ENCODE measurements around the gene PTPRZ1.

The PTPRZ1 gene

DNA sequence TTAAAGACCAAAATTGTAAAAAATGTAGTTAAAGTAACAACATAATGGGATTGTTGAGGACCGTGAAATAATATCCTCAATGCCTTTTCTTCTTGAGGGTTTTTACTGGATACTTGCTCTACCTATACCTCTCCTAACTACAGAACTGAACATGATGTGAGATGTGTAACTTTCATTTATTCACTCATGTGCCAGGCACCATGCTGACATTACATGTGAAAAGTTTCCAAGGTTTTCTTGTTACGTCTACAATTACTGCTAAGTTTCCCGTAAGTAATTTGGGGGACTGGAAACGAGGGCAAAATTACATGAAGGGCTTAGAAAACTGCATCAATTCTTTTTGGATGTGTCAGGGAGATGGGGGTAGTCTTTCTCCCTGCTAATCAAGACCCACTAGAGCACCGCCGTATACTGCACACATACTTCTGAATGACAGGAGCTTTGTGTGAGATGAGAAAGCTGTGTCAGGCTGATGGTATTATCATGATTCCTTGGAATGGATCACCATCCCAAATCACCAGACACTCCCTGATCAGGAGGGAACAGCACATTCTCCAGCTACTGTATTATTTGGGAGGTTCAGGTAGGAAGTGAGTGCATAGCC is 41.8 kb downstream of the PTPRZ1 start (continued):
- TF ChIP-seq, protein P1, sequence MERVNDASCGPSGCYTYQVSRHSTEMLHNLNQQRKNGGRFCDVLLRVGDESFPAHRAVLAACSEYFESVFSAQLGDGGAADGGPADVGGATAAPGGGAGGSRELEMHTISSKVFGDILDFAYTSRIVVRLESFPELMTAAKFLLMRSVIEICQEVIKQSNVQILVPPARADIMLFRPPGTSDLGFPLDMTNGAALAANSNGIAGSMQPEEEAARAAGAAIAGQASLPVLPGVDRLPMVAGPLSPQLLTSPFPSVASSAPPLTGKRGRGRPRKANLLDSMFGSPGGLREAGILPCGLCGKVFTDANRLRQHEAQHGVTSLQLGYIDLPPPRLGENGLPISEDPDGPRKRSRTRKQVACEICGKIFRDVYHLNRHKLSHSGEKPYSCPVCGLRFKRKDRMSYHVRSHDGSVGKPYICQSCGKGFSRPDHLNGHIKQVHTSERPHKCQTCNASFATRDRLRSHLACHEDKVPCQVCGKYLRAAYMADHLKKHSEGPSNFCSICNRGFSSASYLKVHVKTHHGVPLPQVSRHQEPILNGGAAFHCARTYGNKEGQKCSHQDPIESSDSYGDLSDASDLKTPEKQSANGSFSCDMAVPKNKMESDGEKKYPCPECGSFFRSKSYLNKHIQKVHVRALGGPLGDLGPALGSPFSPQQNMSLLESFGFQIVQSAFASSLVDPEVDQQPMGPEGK (CRISPR knock-in tag; IDR thresholded peaks at IDR 0.05; ENCODE audit: borderline replicate concordance) = no peak
- TF ChIP-seq ZC3H10 (CRISPR knock-in tag; IDR thresholded peaks at IDR 0.05) = no peak
- TF ChIP-seq ZNF70 (CRISPR knock-in tag; IDR thresholded peaks at IDR 0.05) = no peak

DNA sequence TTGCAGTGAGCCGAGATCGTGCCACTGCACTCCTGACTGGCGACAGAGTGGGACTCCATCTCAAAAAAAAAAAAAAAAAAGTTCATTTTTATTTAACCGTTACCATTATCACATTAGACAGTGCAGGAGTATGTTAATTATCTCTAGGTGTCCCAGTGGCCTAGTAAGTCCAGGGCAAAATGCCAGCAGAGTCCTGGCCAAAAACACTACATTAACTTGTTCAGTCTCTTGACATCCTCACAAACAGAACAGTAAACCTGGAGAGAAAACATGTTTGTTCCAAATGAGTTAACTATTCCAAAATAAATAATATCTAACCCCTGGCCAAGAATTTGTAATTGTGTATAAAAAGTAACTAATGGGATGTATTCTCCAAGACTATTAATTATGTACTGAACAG is 43.2 kb downstream of the PTPRZ1 start:
- TF ChIP-seq BACH2 (CRISPR knock-in tag; IDR thresholded peaks at IDR 0.05; ENCODE audit: borderline replicate concordance) = no peak
- TF ChIP-seq PPARA (CRISPR knock-in tag; IDR thresholded peaks at IDR 0.05; ENCODE audit: borderline replicate concordance) = no peak
- ATAC-seq = no peak

DNA sequence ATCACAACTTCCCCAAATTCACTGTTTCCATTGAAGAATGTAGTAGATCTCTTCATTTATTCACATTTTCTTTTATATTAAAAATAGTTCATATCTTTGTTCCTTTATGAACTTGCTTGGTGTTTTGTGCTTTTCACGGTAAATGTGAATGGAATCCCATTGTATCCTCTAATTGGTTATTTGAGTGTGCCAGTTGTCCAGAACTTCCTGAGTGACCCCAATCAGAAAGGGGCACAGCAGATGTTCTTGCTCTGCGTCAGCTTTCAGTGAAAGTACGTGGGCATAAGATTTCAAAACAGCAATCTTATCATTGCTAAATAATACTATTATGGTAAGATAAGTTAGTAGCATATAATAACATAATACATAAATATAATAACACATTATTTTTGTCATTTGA is 47.0 kb downstream of the PTPRZ1 start:
- no peak for TF ChIP-seq ZNF565 (CRISPR knock-in tag; conservative IDR thresholded peaks at IDR 0.05; ENCODE audit: low read depth)
- TF ChIP-seq ZFP30 (CRISPR knock-in tag; IDR thresholded peaks at IDR 0.05) = no peak
- ATAC-seq = no peak

DNA sequence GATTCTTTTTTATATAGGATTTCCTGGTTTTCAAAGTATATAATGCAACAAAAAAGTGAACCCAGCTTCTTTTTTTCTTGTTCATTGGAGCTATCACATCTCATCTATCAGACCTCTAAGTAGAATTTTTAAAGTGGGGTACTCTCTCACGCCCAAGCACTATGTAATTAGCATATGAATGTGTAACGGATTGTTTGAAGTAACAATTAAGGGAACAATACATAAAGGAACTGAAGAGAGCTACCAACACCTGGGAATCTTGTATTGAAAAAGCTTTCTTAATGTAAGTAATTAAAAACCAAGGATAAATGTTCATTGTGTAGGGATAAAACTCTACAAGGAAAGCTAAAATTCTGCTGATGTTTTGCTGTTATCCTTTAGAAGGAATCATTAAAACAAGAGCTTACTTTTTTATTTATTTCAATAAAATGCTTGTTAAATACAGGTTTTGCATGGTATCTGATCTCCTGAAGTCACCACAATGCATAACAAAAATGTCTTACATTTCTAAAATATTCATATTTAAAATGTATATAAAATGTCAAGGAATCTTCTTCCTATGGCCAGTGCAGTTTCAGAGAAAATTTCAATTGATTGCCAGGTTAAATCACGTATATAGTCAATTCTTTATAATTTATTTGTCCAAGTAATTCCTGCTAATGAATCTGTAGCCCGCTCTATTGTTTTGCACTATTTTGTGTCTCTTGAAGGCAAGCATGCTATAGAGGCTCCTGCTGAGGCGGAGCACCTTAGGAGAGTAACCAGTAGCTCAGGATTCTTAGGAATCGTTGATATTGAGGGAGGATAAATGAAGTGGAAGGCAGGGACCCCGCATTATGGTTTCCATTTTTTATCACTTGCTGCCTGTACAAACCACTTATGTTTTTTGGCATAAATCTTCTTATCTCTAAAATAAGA is 51.6 kb downstream of the PTPRZ1 start:
- no peak for ATAC-seq
- no peak for TF ChIP-seq ZFP3 (CRISPR knock-in tag; IDR thresholded peaks at IDR 0.05)
- TF ChIP-seq TOX (CRISPR knock-in tag; IDR thresholded peaks at IDR 0.05; ENCODE audit: borderline replicate concordance) = no peak
- no peak for TF ChIP-seq ESRRG (CRISPR knock-in tag; IDR thresholded peaks at IDR 0.05)
- no peak for TF ChIP-seq ZC3H10 (CRISPR knock-in tag; IDR thresholded peaks at IDR 0.05)
- TF ChIP-seq ZNF70 (CRISPR knock-in tag; IDR thresholded peaks at IDR 0.05) = no peak

DNA sequence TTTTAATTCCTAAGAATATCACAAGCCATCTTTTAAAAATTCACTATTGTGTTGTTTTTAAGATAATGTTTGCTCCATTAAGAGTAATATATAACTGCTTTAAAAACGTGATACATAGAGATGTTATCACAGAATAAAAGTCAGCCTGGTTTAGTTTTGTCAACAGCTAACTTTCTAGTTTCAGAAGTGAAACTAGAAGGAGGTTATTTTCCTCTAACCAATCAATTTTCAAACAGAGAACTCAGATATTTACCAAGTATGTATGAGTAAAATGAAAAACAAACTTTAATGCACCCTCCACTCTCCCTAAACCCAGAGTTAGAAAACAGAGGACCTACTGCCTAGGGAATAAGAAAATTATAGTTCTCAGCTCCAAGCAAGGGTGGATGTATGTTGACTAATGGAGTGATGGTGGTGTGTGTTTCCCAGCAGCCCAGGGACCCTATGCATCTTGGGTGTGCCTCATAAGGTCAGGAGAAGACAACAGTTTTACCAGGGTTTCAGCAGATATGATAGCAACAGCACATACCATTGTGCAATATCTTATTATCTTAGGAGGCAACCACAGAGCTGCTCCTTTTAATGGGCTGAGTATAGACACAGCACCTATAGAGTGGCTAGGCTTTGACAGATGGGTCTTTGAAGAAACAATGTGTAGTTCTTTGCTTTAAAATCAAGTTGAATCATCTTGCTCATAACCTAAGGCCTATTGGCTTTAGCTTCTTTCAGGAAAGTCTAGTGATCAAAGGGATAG is 58.4 kb downstream of the PTPRZ1 start:
- TF ChIP-seq ARNTL (CRISPR knock-in tag; IDR thresholded peaks at IDR 0.05; ENCODE audit: borderline replicate concordance, low read depth) = no peak
- TF ChIP-seq ZFP3 (CRISPR knock-in tag; IDR thresholded peaks at IDR 0.05) = no peak
- TF ChIP-seq ZNF70 (CRISPR knock-in tag; IDR thresholded peaks at IDR 0.05) = no peak
- TF ChIP-seq GLIS3 (CRISPR knock-in tag; IDR thresholded peaks at IDR 0.05) = no peak
- TF ChIP-seq ZFP30 (CRISPR knock-in tag; IDR thresholded peaks at IDR 0.05) = no peak
- TF ChIP-seq OSR1 (CRISPR knock-in tag; IDR thresholded peaks at IDR 0.05) = no peak
- TF ChIP-seq, protein P2, sequence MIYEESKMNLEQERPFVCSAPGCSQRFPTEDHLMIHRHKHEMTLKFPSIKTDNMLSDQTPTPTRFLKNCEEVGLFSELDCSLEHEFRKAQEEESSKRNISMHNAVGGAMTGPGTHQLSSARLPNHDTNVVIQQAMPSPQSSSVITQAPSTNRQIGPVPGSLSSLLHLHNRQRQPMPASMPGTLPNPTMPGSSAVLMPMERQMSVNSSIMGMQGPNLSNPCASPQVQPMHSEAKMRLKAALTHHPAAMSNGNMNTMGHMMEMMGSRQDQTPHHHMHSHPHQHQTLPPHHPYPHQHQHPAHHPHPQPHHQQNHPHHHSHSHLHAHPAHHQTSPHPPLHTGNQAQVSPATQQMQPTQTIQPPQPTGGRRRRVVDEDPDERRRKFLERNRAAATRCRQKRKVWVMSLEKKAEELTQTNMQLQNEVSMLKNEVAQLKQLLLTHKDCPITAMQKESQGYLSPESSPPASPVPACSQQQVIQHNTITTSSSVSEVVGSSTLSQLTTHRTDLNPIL (CRISPR knock-in tag; IDR thresholded peaks at IDR 0.05; ENCODE audit: low read depth) = no peak
- TF ChIP-seq PPARA (CRISPR knock-in tag; IDR thresholded peaks at IDR 0.05; ENCODE audit: borderline replicate concordance) = no peak
- TF ChIP-seq ESRRG (CRISPR knock-in tag; IDR thresholded peaks at IDR 0.05) = no peak
- TF ChIP-seq ZNF8 (CRISPR knock-in tag; IDR thresholded peaks at IDR 0.05) = no peak
- TF ChIP-seq TOX (CRISPR knock-in tag; IDR thresholded peaks at IDR 0.05; ENCODE audit: borderline replicate concordance) = no peak

DNA sequence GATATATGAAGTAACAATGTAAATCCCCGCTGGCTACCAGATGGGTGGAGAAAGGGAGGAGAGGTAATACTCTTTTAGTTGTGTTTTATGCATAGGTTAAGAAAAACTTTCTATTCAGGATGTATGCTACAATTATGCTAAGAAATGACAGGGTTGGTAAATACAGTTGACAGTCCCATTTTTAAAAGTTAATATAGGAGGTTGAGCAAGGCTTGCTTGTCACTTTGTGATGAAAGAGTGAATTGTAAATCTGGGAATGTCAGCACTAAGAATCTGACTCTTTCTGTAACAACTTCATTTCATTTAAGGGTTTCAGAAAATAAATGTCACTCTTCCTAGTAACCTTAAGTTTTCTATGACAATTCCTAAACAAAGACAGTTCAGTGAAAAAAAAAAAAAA is 59.8 kb downstream of the PTPRZ1 start:
- TF ChIP-seq TOX (CRISPR knock-in tag; IDR thresholded peaks at IDR 0.05; ENCODE audit: borderline replicate concordance) = no peak
- TF ChIP-seq, protein P3, sequence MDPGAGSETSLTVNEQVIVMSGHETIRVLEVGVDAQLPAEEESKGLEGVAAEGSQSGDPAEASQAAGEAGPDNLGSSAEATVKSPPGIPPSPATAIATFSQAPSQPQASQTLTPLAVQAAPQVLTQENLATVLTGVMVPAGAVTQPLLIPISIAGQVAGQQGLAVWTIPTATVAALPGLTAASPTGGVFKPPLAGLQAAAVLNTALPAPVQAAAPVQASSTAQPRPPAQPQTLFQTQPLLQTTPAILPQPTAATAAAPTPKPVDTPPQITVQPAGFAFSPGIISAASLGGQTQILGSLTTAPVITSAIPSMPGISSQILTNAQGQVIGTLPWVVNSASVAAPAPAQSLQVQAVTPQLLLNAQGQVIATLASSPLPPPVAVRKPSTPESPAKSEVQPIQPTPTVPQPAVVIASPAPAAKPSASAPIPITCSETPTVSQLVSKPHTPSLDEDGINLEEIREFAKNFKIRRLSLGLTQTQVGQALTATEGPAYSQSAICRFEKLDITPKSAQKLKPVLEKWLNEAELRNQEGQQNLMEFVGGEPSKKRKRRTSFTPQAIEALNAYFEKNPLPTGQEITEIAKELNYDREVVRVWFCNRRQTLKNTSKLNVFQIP (CRISPR knock-in tag; IDR thresholded peaks at IDR 0.05; ENCODE audit: borderline replicate concordance, low read depth) = no peak
- TF ChIP-seq ARNTL (CRISPR knock-in tag; IDR thresholded peaks at IDR 0.05; ENCODE audit: borderline replicate concordance, low read depth) = no peak
- no peak for TF ChIP-seq ZFP30 (CRISPR knock-in tag; IDR thresholded peaks at IDR 0.05)
- no peak for TF ChIP-seq ZC3H10 (CRISPR knock-in tag; IDR thresholded peaks at IDR 0.05)
- no peak for TF ChIP-seq GLIS3 (CRISPR knock-in tag; IDR thresholded peaks at IDR 0.05)
- no peak for TF ChIP-seq CSDC2 (CRISPR knock-in tag; IDR thresholded peaks at IDR 0.05)
- no peak for TF ChIP-seq PPARA (CRISPR knock-in tag; IDR thresholded peaks at IDR 0.05; ENCODE audit: borderline replicate concordance)
- no peak for TF ChIP-seq OSR1 (CRISPR knock-in tag; IDR thresholded peaks at IDR 0.05)
- TF ChIP-seq, protein P4, sequence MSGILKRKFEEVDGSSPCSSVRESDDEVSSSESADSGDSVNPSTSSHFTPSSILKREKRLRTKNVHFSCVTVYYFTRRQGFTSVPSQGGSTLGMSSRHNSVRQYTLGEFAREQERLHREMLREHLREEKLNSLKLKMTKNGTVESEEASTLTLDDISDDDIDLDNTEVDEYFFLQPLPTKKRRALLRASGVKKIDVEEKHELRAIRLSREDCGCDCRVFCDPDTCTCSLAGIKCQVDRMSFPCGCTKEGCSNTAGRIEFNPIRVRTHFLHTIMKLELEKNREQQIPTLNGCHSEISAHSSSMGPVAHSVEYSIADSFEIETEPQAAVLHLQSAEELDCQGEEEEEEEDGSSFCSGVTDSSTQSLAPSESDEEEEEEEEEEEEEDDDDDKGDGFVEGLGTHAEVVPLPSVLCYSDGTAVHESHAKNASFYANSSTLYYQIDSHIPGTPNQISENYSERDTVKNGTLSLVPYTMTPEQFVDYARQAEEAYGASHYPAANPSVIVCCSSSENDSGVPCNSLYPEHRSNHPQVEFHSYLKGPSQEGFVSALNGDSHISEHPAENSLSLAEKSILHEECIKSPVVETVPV (CRISPR knock-in tag; IDR thresholded peaks at IDR 0.05) = no peak
- no peak for TF ChIP-seq ESRRG (CRISPR knock-in tag; IDR thresholded peaks at IDR 0.05)
- no peak for ATAC-seq

More for the DNA sequence above, 58.4 kb downstream of the PTPRZ1 start:
- ATAC-seq = no peak

Data from SK-N-SH treated with all-trans-retinoic acid at 6 μM for 48 hours (cell line).